A673 (cell line): ENCODE results near the gene SH2D6.

ENCODE experiments used
- CTCF ChIP-seq: fragments of 300-800, 200-600 bp; sonication (generic); conservative IDR thresholded peaks from 2 replicates; pipeline ENCODE4 v1.5.1; 2017; ENCODE audit warnings: low read depth, mild to moderate bottlenecking, antibody characterized with exemption, low read length, moderate library complexity, mixed read lengths
- EZH2 ChIP-seq: fragments of 200-600 bp; sonication (generic); IDR thresholded peaks from 2 replicates; pipeline ENCODE4 v1.6.1; 2017; ENCODE audit warnings: borderline replicate concordance, low read depth, mild to moderate bottlenecking, mixed read lengths, antibody characterized with exemption, low read length; ENCODE audit not compliant: poor library complexity, severe bottlenecking

- TF ChIP-seq CTCF (no peak), EZH2 (no peak)
These were observed 10.9 kb downstream of the SH2D6 start for GRCh38 chr2:85429213-85429923.
